K562 (cell line): ENCODE data around the gene LRRC4C. TPM values are rescaled to one million over a fixed set of nuclear protein-coding genes. Genes with fewer than 3 reads are reported as not detected.

Experiments used
- BRCA1 ChIP-seq, 2 experiments: fragments of 450-650 bp in 1 of 2; sonication (generic) in 1 of 2; formaldehyde crosslinking in 1 of 2; IDR thresholded peaks; 2 replicates each; pipeline versions ENCODE4 v1.5.0 to v1.6.1; 2017 to 2020; ENCODE audit warnings: mild to moderate bottlenecking in 1 of 2, missing genetic modification reagents in 1 of 2
- CREM ChIP-seq: IDR thresholded peaks from 2 replicates; pipeline ENCODE4 v1.6.1; 2014; ENCODE audit warnings: antibody characterized with exemption, low read depth
- NUFIP1 ChIP-seq: fragments of 450-650 bp; IDR thresholded peaks from 2 replicates; pipeline ENCODE4 v1.6.1; 2018; ENCODE audit not compliant: partially characterized antibody
- RAD21 ChIP-seq, 2 experiments: fragments of 250-450 bp in 1 of 2; fragments of 450-650 bp in 1 of 2; sonication (Bioruptor Pico) in 1 of 2; formaldehyde crosslinking in 1 of 2; IDR thresholded peaks in 1 of 2; conservative IDR thresholded peaks in 1 of 2; 2 replicates each; pipeline versions ENCODE4 v1.4.0 to v1.8.0; 2020 to 2022; ENCODE audit warnings: mild to moderate bottlenecking in 2 of 2, moderate library complexity in 1 of 2
- ZFP30 ChIP-seq: fragments of 250-450 bp; sonication (Bioruptor Pico); IDR thresholded peaks from 2 replicates; pipeline ENCODE4 v1.8.0; 2022; ENCODE audit warnings: moderate library complexity, mild to moderate bottlenecking, inconsistent platforms, borderline replicate concordance
- polyA plus RNA-seq, 8 experiments: library from polyadenylated mRNA; depleted of rRNA in 4 of 8; stranded (reverse) in 5 of 8; unstranded in 3 of 8; fragments of >200 nt; fragmentation: Nextera tagmentation in 2 of 8; fragmentation: Illumina TruSeq in 1 of 8; extraction: Ambion mirVana in 2 of 8; extraction: Trizol in 1 of 8; gene quantifications; 2 replicates each; pipeline versions ENCODE4 v1.2.1 to v1.2.3, GENCODE V29; 2011 to 2014; ENCODE audit warnings: inconsistent platforms in 1 of 8, missing spikeins in 1 of 8
- total RNA-seq, 7 experiments: library from RNA; depleted of rRNA in 6 of 7; stranded (reverse); fragments of >200 nt in 6 of 7; fragmentation: Illumina TruSeq in 2 of 7; extraction: Trizol in 2 of 7; gene quantifications; 2 replicates each; pipeline versions ENCODE4 v1.2.1 to v1.2.3, GENCODE V29; 2011 to 2021; ENCODE audit warnings: low replicate concordance in 1 of 7
- TF ChIP-seq, protein P1 (sequence below): sonication (generic); formaldehyde crosslinking; IDR thresholded peaks from 2 replicates; pipeline ENCODE4 v1.8.0; 2022; ENCODE audit warnings: mild to moderate bottlenecking, missing genetic modification reagents
- TF ChIP-seq, protein P2 (sequence below): fragments of 450-650 bp; IDR thresholded peaks from 2 replicates; pipeline ENCODE4 v1.7.0; 2016; ENCODE audit warnings: borderline replicate concordance
- TF ChIP-seq, protein P3 (sequence below): IDR thresholded peaks from 3 replicates; pipeline ENCODE4 v1.6.1; 2011; ENCODE audit warnings: borderline replicate concordance, mild to moderate bottlenecking; ENCODE audit not compliant: insufficient read length, insufficient read depth
- TF ChIP-seq, protein P4 (sequence below): fragments of 450-650 bp; formaldehyde crosslinking; IDR thresholded peaks from 2 replicates; pipeline ENCODE4 v1.4.0; 2022; ENCODE audit warnings: mild to moderate bottlenecking, moderate library complexity

LRRC4C gene
- total and polyA plus RNA-seq, 9 of the 15 experiments (the other 6 are each of a cell fraction or from before 2014, with no cell fraction given): not detected

DNA sequence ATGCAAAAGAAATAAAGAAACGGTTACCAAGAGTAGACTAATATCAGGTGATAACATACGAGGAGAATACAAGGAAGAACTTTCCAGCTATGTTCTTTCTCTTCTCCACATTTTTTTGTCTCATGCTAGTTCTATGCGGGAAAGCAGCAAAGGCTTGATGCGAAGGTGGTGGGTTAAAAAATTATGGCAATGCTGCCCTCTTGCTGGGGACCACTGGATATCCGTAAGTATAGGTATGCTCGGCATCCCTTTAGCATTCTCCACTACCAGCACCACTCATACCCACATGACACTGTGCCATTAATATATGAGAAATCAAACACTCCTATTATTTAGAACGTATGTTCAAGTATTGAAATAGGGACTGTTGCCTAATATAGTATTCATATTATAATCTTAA, 776.4 kb downstream of the LRRC4C start (continued):
- TF ChIP-seq, protein P1, sequence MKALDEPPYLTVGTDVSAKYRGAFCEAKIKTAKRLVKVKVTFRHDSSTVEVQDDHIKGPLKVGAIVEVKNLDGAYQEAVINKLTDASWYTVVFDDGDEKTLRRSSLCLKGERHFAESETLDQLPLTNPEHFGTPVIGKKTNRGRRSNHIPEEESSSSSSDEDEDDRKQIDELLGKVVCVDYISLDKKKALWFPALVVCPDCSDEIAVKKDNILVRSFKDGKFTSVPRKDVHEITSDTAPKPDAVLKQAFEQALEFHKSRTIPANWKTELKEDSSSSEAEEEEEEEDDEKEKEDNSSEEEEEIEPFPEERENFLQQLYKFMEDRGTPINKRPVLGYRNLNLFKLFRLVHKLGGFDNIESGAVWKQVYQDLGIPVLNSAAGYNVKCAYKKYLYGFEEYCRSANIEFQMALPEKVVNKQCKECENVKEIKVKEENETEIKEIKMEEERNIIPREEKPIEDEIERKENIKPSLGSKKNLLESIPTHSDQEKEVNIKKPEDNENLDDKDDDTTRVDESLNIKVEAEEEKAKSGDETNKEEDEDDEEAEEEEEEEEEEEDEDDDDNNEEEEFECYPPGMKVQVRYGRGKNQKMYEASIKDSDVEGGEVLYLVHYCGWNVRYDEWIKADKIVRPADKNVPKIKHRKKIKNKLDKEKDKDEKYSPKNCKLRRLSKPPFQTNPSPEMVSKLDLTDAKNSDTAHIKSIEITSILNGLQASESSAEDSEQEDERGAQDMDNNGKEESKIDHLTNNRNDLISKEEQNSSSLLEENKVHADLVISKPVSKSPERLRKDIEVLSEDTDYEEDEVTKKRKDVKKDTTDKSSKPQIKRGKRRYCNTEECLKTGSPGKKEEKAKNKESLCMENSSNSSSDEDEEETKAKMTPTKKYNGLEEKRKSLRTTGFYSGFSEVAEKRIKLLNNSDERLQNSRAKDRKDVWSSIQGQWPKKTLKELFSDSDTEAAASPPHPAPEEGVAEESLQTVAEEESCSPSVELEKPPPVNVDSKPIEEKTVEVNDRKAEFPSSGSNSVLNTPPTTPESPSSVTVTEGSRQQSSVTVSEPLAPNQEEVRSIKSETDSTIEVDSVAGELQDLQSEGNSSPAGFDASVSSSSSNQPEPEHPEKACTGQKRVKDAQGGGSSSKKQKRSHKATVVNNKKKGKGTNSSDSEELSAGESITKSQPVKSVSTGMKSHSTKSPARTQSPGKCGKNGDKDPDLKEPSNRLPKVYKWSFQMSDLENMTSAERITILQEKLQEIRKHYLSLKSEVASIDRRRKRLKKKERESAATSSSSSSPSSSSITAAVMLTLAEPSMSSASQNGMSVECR (CRISPR knock-in tag): no peak
- TF ChIP-seq, protein P2, sequence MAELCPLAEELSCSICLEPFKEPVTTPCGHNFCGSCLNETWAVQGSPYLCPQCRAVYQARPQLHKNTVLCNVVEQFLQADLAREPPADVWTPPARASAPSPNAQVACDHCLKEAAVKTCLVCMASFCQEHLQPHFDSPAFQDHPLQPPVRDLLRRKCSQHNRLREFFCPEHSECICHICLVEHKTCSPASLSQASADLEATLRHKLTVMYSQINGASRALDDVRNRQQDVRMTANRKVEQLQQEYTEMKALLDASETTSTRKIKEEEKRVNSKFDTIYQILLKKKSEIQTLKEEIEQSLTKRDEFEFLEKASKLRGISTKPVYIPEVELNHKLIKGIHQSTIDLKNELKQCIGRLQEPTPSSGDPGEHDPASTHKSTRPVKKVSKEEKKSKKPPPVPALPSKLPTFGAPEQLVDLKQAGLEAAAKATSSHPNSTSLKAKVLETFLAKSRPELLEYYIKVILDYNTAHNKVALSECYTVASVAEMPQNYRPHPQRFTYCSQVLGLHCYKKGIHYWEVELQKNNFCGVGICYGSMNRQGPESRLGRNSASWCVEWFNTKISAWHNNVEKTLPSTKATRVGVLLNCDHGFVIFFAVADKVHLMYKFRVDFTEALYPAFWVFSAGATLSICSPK: no peak
- no peak for TF ChIP-seq CREM
- no peak for TF ChIP-seq ZFP30 (CRISPR knock-in tag)
- TF ChIP-seq, protein P3, sequence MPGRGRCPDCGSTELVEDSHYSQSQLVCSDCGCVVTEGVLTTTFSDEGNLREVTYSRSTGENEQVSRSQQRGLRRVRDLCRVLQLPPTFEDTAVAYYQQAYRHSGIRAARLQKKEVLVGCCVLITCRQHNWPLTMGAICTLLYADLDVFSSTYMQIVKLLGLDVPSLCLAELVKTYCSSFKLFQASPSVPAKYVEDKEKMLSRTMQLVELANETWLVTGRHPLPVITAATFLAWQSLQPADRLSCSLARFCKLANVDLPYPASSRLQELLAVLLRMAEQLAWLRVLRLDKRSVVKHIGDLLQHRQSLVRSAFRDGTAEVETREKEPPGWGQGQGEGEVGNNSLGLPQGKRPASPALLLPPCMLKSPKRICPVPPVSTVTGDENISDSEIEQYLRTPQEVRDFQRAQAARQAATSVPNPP: no peak
- TF ChIP-seq BRCA1 (IDR thresholded peaks at IDR 0.05): no peak
- TF ChIP-seq BRCA1 (CRISPR knock-in tag; IDR thresholded peaks at IDR 0.05): no peak
- TF ChIP-seq NUFIP1: no peak
- TF ChIP-seq, protein P4, sequence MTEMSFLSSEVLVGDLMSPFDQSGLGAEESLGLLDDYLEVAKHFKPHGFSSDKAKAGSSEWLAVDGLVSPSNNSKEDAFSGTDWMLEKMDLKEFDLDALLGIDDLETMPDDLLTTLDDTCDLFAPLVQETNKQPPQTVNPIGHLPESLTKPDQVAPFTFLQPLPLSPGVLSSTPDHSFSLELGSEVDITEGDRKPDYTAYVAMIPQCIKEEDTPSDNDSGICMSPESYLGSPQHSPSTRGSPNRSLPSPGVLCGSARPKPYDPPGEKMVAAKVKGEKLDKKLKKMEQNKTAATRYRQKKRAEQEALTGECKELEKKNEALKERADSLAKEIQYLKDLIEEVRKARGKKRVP (CRISPR knock-in tag): no peak
- TF ChIP-seq RAD21 (CRISPR knock-in tag; conservative IDR thresholded peaks at IDR 0.05 in 1 of 2, IDR thresholded peaks at IDR 0.05 in 1 of 2): no peak
